A549 (cell line): ENCODE measurements around the gene CENATAC.
"Not testable (repeated sequence)": the region's sequence is repeated elsewhere in the genome, so short reads cannot be mapped to it uniquely, and the experiment has no call there.

Source experiments
- CBX2 ChIP-seq: fragments of 200-600 bp; sonication (generic); IDR thresholded peaks from 2 replicates; pipeline ENCODE4 v1.6.1; 2016; ENCODE audit warnings: low read depth, mild to moderate bottlenecking, borderline replicate concordance
- CEBPB ChIP-seq, 2 experiments: fragments of >200 bp in 1 of 2; sonication (Bioruptor Twin) in 1 of 2; formaldehyde crosslinking in 1 of 2; IDR thresholded peaks; 2 replicates each; pipeline ENCODE4 v1.6.1; 2012 to 2016
- EP300 ChIP-seq, 2 experiments: fragments of >200 bp; sonication (Bioruptor Twin); formaldehyde crosslinking; IDR thresholded peaks; 2 replicates in 1 of 2; 3 replicates in 1 of 2; pipeline ENCODE4 v1.6.1; 2016 to 2017
- ESRRA ChIP-seq: fragments of 150-350 bp; IDR thresholded peaks from 2 replicates; pipeline ENCODE4 v1.6.1; 2014; ENCODE audit warnings: mild to moderate bottlenecking, low read length, borderline replicate concordance
- GATA3 ChIP-seq: IDR thresholded peaks from 2 replicates; pipeline ENCODE4 v1.6.1; 2012; ENCODE audit warnings: borderline replicate concordance
- HOXA7 ChIP-seq: fragments of 250-450 bp; sonication (Bioruptor Pico); IDR thresholded peaks from 2 replicates; pipeline ENCODE4 v1.5.0; 2020; ENCODE audit warnings: mild to moderate bottlenecking, moderate library complexity
- KDM1A ChIP-seq: fragments of 200-600 bp; sonication (generic); IDR thresholded peaks from 2 replicates; pipeline ENCODE4 v1.6.1; 2016; ENCODE audit warnings: low read depth, mild to moderate bottlenecking
- POLR2A ChIP-seq: IDR thresholded peaks from 2 replicates; pipeline ENCODE4 v1.6.1; 2012; ENCODE audit warnings: mild to moderate bottlenecking, low read length
- ZFP36 ChIP-seq: fragments of 450-650 bp; IDR thresholded peaks from 2 replicates; pipeline ENCODE4 v1.6.1; 2014; ENCODE audit warnings: borderline replicate concordance; ENCODE audit not compliant: partially characterized antibody
- TF ChIP-seq, protein P1 (sequence below): fragments of >200 bp; sonication (Bioruptor Twin); formaldehyde crosslinking; IDR thresholded peaks from 3 replicates; pipeline ENCODE4 v1.5.1; 2016
- TF ChIP-seq, protein P2 (sequence below): IDR thresholded peaks from 2 replicates; pipeline ENCODE4 v1.6.1; 2012

DNA sequence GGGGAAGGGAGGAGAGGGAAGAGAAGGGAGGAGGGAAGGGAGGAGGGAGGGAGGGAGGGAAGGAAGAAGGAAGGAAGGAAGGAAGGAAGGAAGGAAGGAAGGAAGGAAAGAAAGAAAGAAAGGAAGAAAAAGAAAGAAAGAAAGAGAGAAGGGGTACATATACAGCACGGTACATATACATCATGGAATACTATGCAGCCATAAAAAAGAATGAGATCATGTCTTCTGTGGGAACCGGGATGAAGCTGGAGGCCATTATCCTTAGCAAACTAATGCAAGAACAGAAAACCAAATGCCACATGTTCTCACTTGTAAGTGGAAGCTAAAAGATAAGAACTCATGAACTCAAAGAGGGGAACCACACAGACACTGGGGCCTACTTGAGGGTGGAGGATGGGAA is 28.4 kb upstream of the CENATAC start:
- not testable (repeated sequence) for TF ChIP-seq POLR2A; CEBPB (IDR thresholded peaks at IDR 0.05); EP300 (IDR thresholded peaks at IDR 0.05); ZFP36; GATA3; CBX2; HOXA7; ESRRA; KDM1A
- TF ChIP-seq, protein P1, sequence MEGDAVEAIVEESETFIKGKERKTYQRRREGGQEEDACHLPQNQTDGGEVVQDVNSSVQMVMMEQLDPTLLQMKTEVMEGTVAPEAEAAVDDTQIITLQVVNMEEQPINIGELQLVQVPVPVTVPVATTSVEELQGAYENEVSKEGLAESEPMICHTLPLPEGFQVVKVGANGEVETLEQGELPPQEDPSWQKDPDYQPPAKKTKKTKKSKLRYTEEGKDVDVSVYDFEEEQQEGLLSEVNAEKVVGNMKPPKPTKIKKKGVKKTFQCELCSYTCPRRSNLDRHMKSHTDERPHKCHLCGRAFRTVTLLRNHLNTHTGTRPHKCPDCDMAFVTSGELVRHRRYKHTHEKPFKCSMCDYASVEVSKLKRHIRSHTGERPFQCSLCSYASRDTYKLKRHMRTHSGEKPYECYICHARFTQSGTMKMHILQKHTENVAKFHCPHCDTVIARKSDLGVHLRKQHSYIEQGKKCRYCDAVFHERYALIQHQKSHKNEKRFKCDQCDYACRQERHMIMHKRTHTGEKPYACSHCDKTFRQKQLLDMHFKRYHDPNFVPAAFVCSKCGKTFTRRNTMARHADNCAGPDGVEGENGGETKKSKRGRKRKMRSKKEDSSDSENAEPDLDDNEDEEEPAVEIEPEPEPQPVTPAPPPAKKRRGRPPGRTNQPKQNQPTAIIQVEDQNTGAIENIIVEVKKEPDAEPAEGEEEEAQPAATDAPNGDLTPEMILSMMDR = not testable (repeated sequence)
- TF ChIP-seq, protein P2, sequence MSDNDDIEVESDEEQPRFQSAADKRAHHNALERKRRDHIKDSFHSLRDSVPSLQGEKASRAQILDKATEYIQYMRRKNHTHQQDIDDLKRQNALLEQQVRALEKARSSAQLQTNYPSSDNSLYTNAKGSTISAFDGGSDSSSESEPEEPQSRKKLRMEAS = not testable (repeated sequence)
